ENCODE results near the gene DNAL4.

Gene DNAL4

GRCh38 chr22:38744981-38745380 is 49.0 kb downstream of the DNAL4 start:
- no peak overlapping the region for H3K4me3 ChIP-seq (ENCODE audit: low read depth, low read length)
- DNase-seq (ENCODE audit: low read depth): no peak
- no peak for TF ChIP-seq CTCF (IDR thresholded peaks at IDR 0.05; ENCODE audit: insufficient read depth, low read depth, low read length, missing control alignments)

- TF ChIP-seq CTCF (IDR thresholded peaks at IDR 0.05; ENCODE audit: insufficient read depth, low read depth, low read length, missing control alignments): no peak
These were observed 51.6 kb downstream of the DNAL4 start for GRCh38 chr22:38742176-38742942.

DNA sequence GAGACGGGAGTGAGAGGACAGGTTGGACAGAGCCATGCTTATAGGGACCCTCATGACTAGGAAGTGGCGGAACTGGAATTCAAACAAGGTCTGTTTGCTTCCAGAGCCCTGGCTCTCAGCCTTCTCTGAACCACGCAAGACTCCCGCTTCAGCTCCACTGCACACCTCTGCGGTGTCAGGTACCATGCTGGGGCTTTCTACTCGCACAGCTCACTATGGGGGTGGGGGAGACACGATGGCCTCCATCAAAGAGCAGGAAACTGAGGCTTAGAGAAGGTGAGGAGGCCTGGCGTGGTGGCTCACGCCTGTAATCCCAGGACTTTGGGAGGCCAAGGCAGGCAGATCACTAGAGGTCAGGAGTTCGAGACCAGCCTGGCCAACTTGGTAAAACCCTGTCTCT is 52.4 kb downstream of the DNAL4 start:
- H3K4me3 ChIP-seq (ENCODE audit: low read depth, low read length): no peak overlapping the region
- DNase-seq (ENCODE audit: low read depth): no peak
- no peak for TF ChIP-seq CTCF (IDR thresholded peaks at IDR 0.05; ENCODE audit: insufficient read depth, low read depth, low read length, missing control alignments)

More at GRCh38 chr22:38742176-38742942, 51.6 kb downstream of the DNAL4 start:
- no peak for DNase-seq (ENCODE audit: low read depth)
- no peak overlapping the region for H3K4me3 ChIP-seq (ENCODE audit: low read depth, low read length)

GRCh38 chr22:38741166-38741565 is 52.8 kb downstream of the DNAL4 start:
- DNase-seq (ENCODE audit: low read depth): no peak
- no peak for TF ChIP-seq CTCF (IDR thresholded peaks at IDR 0.05; ENCODE audit: insufficient read depth, low read depth, low read length, missing control alignments)
- no peak overlapping the region for H3K4me3 ChIP-seq (ENCODE audit: low read depth, low read length)

GRCh38 chr22:38740754-38741153 is 53.2 kb downstream of the DNAL4 start:
- H3K4me3 ChIP-seq (ENCODE audit: low read depth, low read length): no peak overlapping the region
- TF ChIP-seq CTCF (IDR thresholded peaks at IDR 0.05; ENCODE audit: insufficient read depth, low read depth, low read length, missing control alignments): no peak
- no peak for DNase-seq (ENCODE audit: low read depth)

GRCh38 chr22:38740116-38740723 is 53.7 kb downstream of the DNAL4 start:
- no peak for DNase-seq (ENCODE audit: low read depth)
- no peak overlapping the region for H3K4me3 ChIP-seq (ENCODE audit: low read depth, low read length)
- no peak for TF ChIP-seq CTCF (IDR thresholded peaks at IDR 0.05; ENCODE audit: insufficient read depth, low read depth, low read length, missing control alignments)
